HG03159 (cell line): ENCODE results near the gene PHTF2.
"Not testable (repeated sequence)": the region's sequence is repeated elsewhere in the genome, so short reads cannot be mapped to it uniquely, and the experiment has no call there.

Experiments used
- ATAC-seq: cut with Tn5 transposase; IDR thresholded peaks from one replicate; pipeline ENCODE4 v1.9.1; 2021; ENCODE audit warnings: mild to moderate bottlenecking, moderate library complexity; ENCODE audit not compliant: unreplicated experiment

The PHTF2 gene

GRCh38 chr7:77798394-77799077 lies at the start of gene PHTF2, which contains the start of gene TMEM60:
PHTF2 (plus strand) TSS chr7:77798773.
TMEM60 (minus strand) TSS chr7:77798434; CDS start chr7:77794373, 4,061 bp downstream.
- ATAC-seq: peak; percentile 92

GRCh38 chr7:77752016-77752415 lies 46.6 kb upstream of the PHTF2 start:
- ATAC-seq: no peak

- ATAC-seq: no peak
Observed at GRCh38 chr7:77753173-77753572, 45.4 kb upstream of the PHTF2 start.

- ATAC-seq: peak; percentile 80
Observed at GRCh38 chr7:77757589-77757988, 41.0 kb upstream of the PHTF2 start.

GRCh38 chr7:77759294-77759889 lies 39.2 kb upstream of the PHTF2 start:
- peak; percentile 39 for ATAC-seq

- no peak for ATAC-seq
Observed at GRCh38 chr7:77760809-77761453, 37.6 kb upstream of the PHTF2 start.

GRCh38 chr7:77765481-77765880 lies 33.1 kb upstream of the PHTF2 start:
- ATAC-seq: no peak

GRCh38 chr7:77765906-77766800 lies 32.4 kb upstream of the PHTF2 start:
- ATAC-seq: no peak

- no peak for ATAC-seq
Observed at GRCh38 chr7:77766801-77767605, 31.6 kb upstream of the PHTF2 start.

GRCh38 chr7:77770316-77770715 lies 28.3 kb upstream of the PHTF2 start:
- ATAC-seq: no peak

- no peak for ATAC-seq
Observed at GRCh38 chr7:77771901-77772300, 26.7 kb upstream of the PHTF2 start.

- no peak for ATAC-seq
Observed at GRCh38 chr7:77778535-77778934, 20.0 kb upstream of the PHTF2 start.

GRCh38 chr7:77782383-77782782 lies 16.2 kb upstream of the PHTF2 start:
- ATAC-seq: no peak

- ATAC-seq: no peak
Observed at GRCh38 chr7:77783111-77783510, 15.5 kb upstream of the PHTF2 start.

GRCh38 chr7:77783545-77783944 lies 15.0 kb upstream of the PHTF2 start:
- ATAC-seq: no peak

- ATAC-seq: not testable (repeated sequence)
Observed at GRCh38 chr7:77784426-77784825, 14.1 kb upstream of the PHTF2 start.

GRCh38 chr7:77786018-77786417 lies 12.6 kb upstream of the PHTF2 start:
- no peak for ATAC-seq

GRCh38 chr7:77786741-77787140 lies 11.8 kb upstream of the PHTF2 start:
- ATAC-seq: no peak

- peak; percentile 41 for ATAC-seq
Observed at GRCh38 chr7:77788327-77788902, 10.2 kb upstream of the PHTF2 start.

GRCh38 chr7:77791336-77791735 lies 7.2 kb upstream of the PHTF2 start:
- no peak for ATAC-seq
